GM12872 (cell line): ENCODE measurements around the gene UBE2U.

Experiments used
- TF ChIP-seq, protein P1 (sequence below): IDR thresholded peaks from 3 replicates; pipeline ENCODE4 v1.5.1; 2011; ENCODE audit warnings: low read depth, mild to moderate bottlenecking, low read length, moderate library complexity; ENCODE audit not compliant: insufficient read depth

The UBE2U gene

DNA sequence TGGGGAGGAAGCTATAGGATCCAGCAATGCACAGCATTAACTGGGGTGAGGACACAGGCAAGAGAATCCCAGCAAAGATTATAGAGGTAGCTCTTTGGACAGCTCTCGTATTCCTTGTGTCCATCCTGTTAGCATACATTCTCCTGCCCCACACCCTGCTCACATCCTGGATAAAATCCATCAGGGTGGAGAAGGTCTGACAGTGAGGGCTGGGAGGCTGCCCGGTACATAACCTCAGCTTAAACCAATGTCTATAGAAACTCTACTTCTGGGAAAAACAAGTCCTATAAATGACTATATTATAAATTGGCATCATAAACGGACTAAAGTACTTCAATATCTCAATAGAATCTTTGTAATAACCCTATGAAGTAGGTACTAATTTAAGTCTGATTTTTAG, 36.8 kb upstream of the UBE2U start:
- TF ChIP-seq, protein P1, sequence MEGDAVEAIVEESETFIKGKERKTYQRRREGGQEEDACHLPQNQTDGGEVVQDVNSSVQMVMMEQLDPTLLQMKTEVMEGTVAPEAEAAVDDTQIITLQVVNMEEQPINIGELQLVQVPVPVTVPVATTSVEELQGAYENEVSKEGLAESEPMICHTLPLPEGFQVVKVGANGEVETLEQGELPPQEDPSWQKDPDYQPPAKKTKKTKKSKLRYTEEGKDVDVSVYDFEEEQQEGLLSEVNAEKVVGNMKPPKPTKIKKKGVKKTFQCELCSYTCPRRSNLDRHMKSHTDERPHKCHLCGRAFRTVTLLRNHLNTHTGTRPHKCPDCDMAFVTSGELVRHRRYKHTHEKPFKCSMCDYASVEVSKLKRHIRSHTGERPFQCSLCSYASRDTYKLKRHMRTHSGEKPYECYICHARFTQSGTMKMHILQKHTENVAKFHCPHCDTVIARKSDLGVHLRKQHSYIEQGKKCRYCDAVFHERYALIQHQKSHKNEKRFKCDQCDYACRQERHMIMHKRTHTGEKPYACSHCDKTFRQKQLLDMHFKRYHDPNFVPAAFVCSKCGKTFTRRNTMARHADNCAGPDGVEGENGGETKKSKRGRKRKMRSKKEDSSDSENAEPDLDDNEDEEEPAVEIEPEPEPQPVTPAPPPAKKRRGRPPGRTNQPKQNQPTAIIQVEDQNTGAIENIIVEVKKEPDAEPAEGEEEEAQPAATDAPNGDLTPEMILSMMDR = no peak

DNA sequence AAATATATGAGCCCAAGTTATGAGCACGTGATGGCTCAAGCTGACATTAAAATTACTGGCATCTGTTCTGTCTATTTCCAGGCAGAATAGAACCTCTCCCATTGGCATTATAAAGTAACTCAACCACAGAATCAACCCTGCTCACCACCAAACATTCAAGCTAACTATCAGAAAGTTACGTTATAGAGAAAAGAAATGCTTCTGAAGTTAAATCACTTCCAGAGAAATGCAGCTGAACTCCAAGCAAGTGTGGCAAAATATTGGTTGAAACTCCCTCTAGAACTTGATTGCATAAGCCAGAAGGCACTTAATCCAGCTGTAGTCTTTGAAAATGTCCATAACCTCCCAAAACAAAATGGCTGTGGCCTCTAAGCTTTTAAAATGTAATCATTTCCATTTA, 36.2 kb upstream of the UBE2U start:
- TF ChIP-seq, protein P1 = no peak

DNA sequence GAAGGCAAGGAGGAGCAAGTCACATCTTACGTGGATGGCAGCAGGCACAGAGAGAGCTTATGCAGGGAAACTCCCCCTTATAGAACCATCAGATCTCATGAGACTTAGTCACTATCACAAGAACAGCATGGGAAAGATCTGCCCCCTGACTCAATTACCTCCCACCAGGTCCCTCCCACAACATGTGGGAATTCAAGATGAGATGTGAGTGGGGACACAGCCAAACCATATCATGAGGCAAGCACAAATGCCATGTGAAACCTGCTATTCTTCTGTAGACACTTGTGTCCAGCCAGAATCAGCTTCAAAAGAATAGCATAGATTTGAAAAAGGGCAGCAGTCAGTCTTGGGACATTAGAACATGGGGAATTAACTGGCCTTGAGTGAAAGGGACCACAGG, 32.2 kb upstream of the UBE2U start:
- TF ChIP-seq, protein P1 = no peak

- TF ChIP-seq, protein P1 = no peak
These were observed 31.6 kb upstream of the UBE2U start for GRCh38 chr1:64171797-64172281.

- TF ChIP-seq, protein P1 = no peak
These were observed 30.9 kb upstream of the UBE2U start for GRCh38 chr1:64172458-64172983.

- TF ChIP-seq, protein P1 = no peak
These were observed 30.0 kb upstream of the UBE2U start for GRCh38 chr1:64173336-64173940.

GRCh38 chr1:64175639-64176038, 27.8 kb upstream of the UBE2U start:
- TF ChIP-seq, protein P1 = no peak

- TF ChIP-seq, protein P1 = no peak
These were observed 26.8 kb upstream of the UBE2U start for GRCh38 chr1:64176659-64177058.
